Mesendoderm (in vitro differentiated cells): ENCODE measurements around the gene ERFL.

Source experiments
- DNase-seq: peaks from one replicate; pipeline ENCODE4 v3.0.0; 2013
- H2AK5ac ChIP-seq: 2 replicates; pipeline ENCODE4 v1.6.1; 2013; ENCODE audit warnings: low read length, inconsistent platforms
- H2BK120ac ChIP-seq: 2 replicates; pipeline ENCODE4 v1.6.1; 2013; ENCODE audit warnings: low read depth, mild to moderate bottlenecking, low read length, moderate library complexity, mixed read lengths
- H2BK15ac ChIP-seq: replicated peaks from 2 replicates; pipeline ENCODE4 v1.6.1; 2013; ENCODE audit warnings: low read depth, mild to moderate bottlenecking, moderate library complexity
- H2BK5ac ChIP-seq: 2 replicates; pipeline ENCODE4 v1.6.1; 2013; ENCODE audit warnings: low read length, inconsistent platforms
- H3K18ac ChIP-seq: 2 replicates; pipeline ENCODE4 v1.6.1; 2013; ENCODE audit warnings: mild to moderate bottlenecking, low read length, mixed read lengths
- H3K23ac ChIP-seq: one replicate; pipeline ENCODE4 v1.6.1; 2013; ENCODE audit warnings: low read length
- H3K27ac ChIP-seq: 2 replicates; pipeline ENCODE4 v1.5.1; 2013; ENCODE audit warnings: low read depth, mild to moderate bottlenecking, inconsistent platforms, low read length, moderate library complexity
- H3K27me3 ChIP-seq: 2 replicates; pipeline ENCODE4 v1.6.1; 2013; ENCODE audit warnings: low read length, control low read depth, mild to moderate bottlenecking, inconsistent platforms; ENCODE audit not compliant: insufficient read depth, poor library complexity
- H3K36me3 ChIP-seq: 2 replicates; pipeline ENCODE4 v1.6.1; 2013; ENCODE audit warnings: low read length, inconsistent platforms; ENCODE audit not compliant: control insufficient read depth, insufficient read depth
- H3K4ac ChIP-seq: one replicate; pipeline ENCODE4 v1.6.1; 2013; ENCODE audit warnings: low read depth, mild to moderate bottlenecking, low read length, moderate library complexity
- H3K4me1 ChIP-seq: 2 replicates; pipeline ENCODE4 v1.6.1; 2013; ENCODE audit warnings: low read depth, low read length, inconsistent platforms; ENCODE audit not compliant: control insufficient read depth
- H3K4me2 ChIP-seq: 2 replicates; pipeline ENCODE4 v1.6.1; 2013; ENCODE audit warnings: low read length
- H3K4me3 ChIP-seq: 2 replicates; pipeline ENCODE4 v1.5.1; 2013; ENCODE audit warnings: mild to moderate bottlenecking, low read length
- H3K56ac ChIP-seq: one replicate; pipeline ENCODE4 v1.6.1; 2013; ENCODE audit warnings: low read length
- H3K79me1 ChIP-seq: 2 replicates; pipeline ENCODE4 v1.6.1; 2013; ENCODE audit warnings: low read length, inconsistent platforms
- H3K79me2 ChIP-seq: 2 replicates; pipeline ENCODE4 v1.6.1; 2013; ENCODE audit warnings: mild to moderate bottlenecking, low read length; ENCODE audit not compliant: control insufficient read depth, insufficient read depth
- H3K9ac ChIP-seq: 2 replicates; pipeline ENCODE4 v1.6.1; 2013; ENCODE audit warnings: low read length, inconsistent platforms
- H4K5ac ChIP-seq: one replicate; pipeline ENCODE4 v1.6.1; 2013; ENCODE audit warnings: low read length
- H4K8ac ChIP-seq: one replicate; pipeline ENCODE4 v1.6.1; 2013; ENCODE audit warnings: low read depth, mild to moderate bottlenecking, control low read depth, low read length, moderate library complexity
- WGBS: extraction: QIAGEN DNeasy Blood & Tissue Kit; methylation state at CpG from one replicate; pipeline ENCODE4 v1.1.7; 2013; ENCODE audit warnings: low lambda C conversion rate, missing lambda C conversion rate; ENCODE audit not compliant: insufficient coverage; ENCODE audit errors: extremely low coverage; 5-methylcytosine and 5-hydroxymethylcytosine counted together

The ERFL gene

GRCh38 chr19:41901707-41902360 is 26.4 kb downstream of the ERFL start:
- H3K18ac ChIP-seq = no peak overlapping the region
- H3K79me1 ChIP-seq = no peaks in the 10 kb centered on the region
- no peak overlapping the region for H3K4ac ChIP-seq
- H2BK15ac ChIP-seq = no peak overlapping the region
- H3K23ac ChIP-seq = no peak overlapping the region
- H3K27me3 ChIP-seq = no peaks in the 10 kb centered on the region
- H4K8ac ChIP-seq = no peak overlapping the region
- no peak overlapping the region for H2BK5ac ChIP-seq
- no peak overlapping the region for H3K4me3 ChIP-seq
- no peak overlapping the region for H3K56ac ChIP-seq
- H3K36me3 ChIP-seq = peaks cover 6% of the 10 kb centered on the region
- no peak for DNase-seq
- no peak overlapping the region for H2BK120ac ChIP-seq
- no peak overlapping the region for H4K5ac ChIP-seq
- no peaks in the 10 kb centered on the region for H3K79me2 ChIP-seq
- WGBS = no CpG with 5 or more reads among the region's 21 CpGs
- no peak overlapping the region for H2AK5ac ChIP-seq
- H3K4me1 ChIP-seq = no peaks in the 10 kb centered on the region
- H3K9ac ChIP-seq = no peak overlapping the region
- no peak overlapping the region for H3K27ac ChIP-seq
- H3K4me2 ChIP-seq = no peak overlapping the region

GRCh38 chr19:41898235-41898634 is 30.0 kb downstream of the ERFL start:
- H2AK5ac ChIP-seq = no peak overlapping the region
- no peak overlapping the region for H2BK120ac ChIP-seq
- H4K8ac ChIP-seq = no peak overlapping the region
- H3K9ac ChIP-seq = no peak overlapping the region
- peaks cover 3% of the 10 kb centered on the region for H3K36me3 ChIP-seq
- no peak overlapping the region for H3K4ac ChIP-seq
- H3K79me2 ChIP-seq = no peaks in the 10 kb centered on the region
- H3K27me3 ChIP-seq = no peaks in the 10 kb centered on the region
- H3K4me2 ChIP-seq = no peak overlapping the region
- H3K4me1 ChIP-seq = no peaks in the 10 kb centered on the region
- no peak overlapping the region for H3K23ac ChIP-seq
- H3K18ac ChIP-seq = no peak overlapping the region
- H4K5ac ChIP-seq = no peak overlapping the region
- H3K79me1 ChIP-seq = no peaks in the 10 kb centered on the region
- H3K27ac ChIP-seq = no peak overlapping the region
- no peak overlapping the region for H3K4me3 ChIP-seq
- WGBS = no CpG with 5 or more reads among the region's 15 CpGs
- H2BK15ac ChIP-seq = no peak overlapping the region
- H3K56ac ChIP-seq = no peak overlapping the region
- no peak for DNase-seq
- H2BK5ac ChIP-seq = no peak overlapping the region

GRCh38 chr19:41897820-41898219 is 30.4 kb downstream of the ERFL start:
- Histone ChIP-seq H3K18ac (no peak overlapping the region), H3K56ac (no peak overlapping the region), H2AK5ac (no peak overlapping the region), H3K4me1 (no peaks in the 10 kb centered on the region), H4K5ac (no peak overlapping the region), H3K27ac (no peak overlapping the region), H3K4ac (no peak overlapping the region), H2BK15ac (no peak overlapping the region), H4K8ac (no peak overlapping the region), H3K27me3 (no peaks in the 10 kb centered on the region), H2BK120ac (no peak overlapping the region), H3K4me2 (no peak overlapping the region), H3K79me1 (no peaks in the 10 kb centered on the region), H3K36me3 (peaks cover 3% of the 10 kb centered on the region), H2BK5ac (no peak overlapping the region), H3K23ac (no peak overlapping the region), H3K9ac (no peak overlapping the region), H3K4me3 (no peak overlapping the region), H3K79me2 (no peaks in the 10 kb centered on the region)
- no CpG with 5 or more reads among the region's 24 CpGs for WGBS
- DNase-seq = no peak

DNA sequence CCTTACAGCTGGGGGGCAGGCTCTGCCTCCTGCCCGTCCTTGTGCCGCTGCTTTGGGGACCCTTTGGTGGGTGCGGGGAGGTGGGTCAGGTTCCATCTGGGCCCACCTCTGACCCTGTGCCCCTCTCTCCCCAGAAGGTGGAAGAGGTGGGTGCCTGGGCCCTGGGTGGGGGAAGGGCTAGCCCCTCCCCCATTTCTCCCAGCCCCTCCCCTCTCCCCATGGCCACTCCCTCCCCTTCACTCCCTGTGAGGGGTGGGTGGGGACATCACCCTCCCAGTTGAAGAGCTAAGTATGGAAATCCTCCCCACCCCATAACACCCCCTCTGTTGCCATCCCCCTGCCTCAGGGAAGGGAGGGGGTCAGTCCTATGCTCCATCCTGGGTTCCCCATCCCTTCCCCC is 31.1 kb downstream of the ERFL start:
- Histone ChIP-seq H3K79me2 (no peaks in the 10 kb centered on the region), H2BK120ac (no peak overlapping the region)

DNA sequence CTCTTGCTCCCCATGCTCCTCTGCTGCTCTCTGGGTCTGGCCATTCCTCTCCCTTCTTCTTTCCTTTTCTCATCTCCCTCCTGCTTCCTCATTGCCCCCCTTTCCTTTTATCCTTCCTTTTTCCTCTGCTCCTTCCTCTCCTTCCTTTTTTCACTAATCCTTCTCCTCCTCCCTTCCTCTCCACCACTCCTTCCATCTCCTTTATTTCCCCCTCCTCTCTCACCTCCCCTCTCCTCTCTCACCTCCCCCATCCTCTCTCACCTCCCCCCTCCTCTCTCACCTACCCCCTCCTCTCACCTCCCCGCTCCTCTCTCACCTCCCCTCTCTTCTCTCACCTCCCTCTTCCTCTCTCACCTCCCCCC is 31.7 kb downstream of the ERFL start:
- no peak overlapping the region for H3K18ac ChIP-seq
- H3K4me2 ChIP-seq = no peak overlapping the region
- H3K4me3 ChIP-seq = no peak overlapping the region
- no peaks in the 10 kb centered on the region for H3K79me1 ChIP-seq
- no CpG with 5 or more reads among the region's 1 CpG for WGBS
- no peak overlapping the region for H2BK5ac ChIP-seq
- no peak overlapping the region for H3K23ac ChIP-seq
- H3K79me2 ChIP-seq = no peaks in the 10 kb centered on the region
- H2BK15ac ChIP-seq = no peak overlapping the region
- H3K4me1 ChIP-seq = no peaks in the 10 kb centered on the region
- H2AK5ac ChIP-seq = no peak overlapping the region
- H3K36me3 ChIP-seq = peaks cover 3% of the 10 kb centered on the region
- H4K8ac ChIP-seq = no peak overlapping the region
- no peak for DNase-seq
- H3K27ac ChIP-seq = no peak overlapping the region
- no peak overlapping the region for H4K5ac ChIP-seq
- H3K56ac ChIP-seq = no peak overlapping the region
- no peaks in the 10 kb centered on the region for H3K27me3 ChIP-seq
- no peak overlapping the region for H3K4ac ChIP-seq
- no peak overlapping the region for H2BK120ac ChIP-seq
- H3K9ac ChIP-seq = no peak overlapping the region

More for the DNA sequence above, 31.1 kb downstream of the ERFL start:
- no peak overlapping the region for H2BK15ac ChIP-seq
- H3K4me1 ChIP-seq = no peaks in the 10 kb centered on the region
- no peak overlapping the region for H3K27ac ChIP-seq
- H3K4me3 ChIP-seq = no peak overlapping the region
- H3K79me1 ChIP-seq = no peaks in the 10 kb centered on the region
- WGBS = no CpG with 5 or more reads among the region's 3 CpGs
- H3K23ac ChIP-seq = no peak overlapping the region
- H3K4me2 ChIP-seq = no peak overlapping the region
- no peak overlapping the region for H3K4ac ChIP-seq
- H3K18ac ChIP-seq = no peak overlapping the region
- H2BK5ac ChIP-seq = no peak overlapping the region
- H3K9ac ChIP-seq = no peak overlapping the region
- H3K36me3 ChIP-seq = peaks cover 3% of the 10 kb centered on the region
- H3K27me3 ChIP-seq = no peaks in the 10 kb centered on the region
- peak overlapping the region; percentile 49 for H3K56ac ChIP-seq
- DNase-seq = no peak
- H4K8ac ChIP-seq = no peak overlapping the region
- no peak overlapping the region for H2AK5ac ChIP-seq
- no peak overlapping the region for H4K5ac ChIP-seq
